Colonic mucosa (tissue), 4 donors: ENCODE data around the gene SQOR. TPM values are rescaled to one million over a fixed set of nuclear protein-coding genes. Genes with fewer than 3 reads are reported as not detected.

ENCODE experiments used
- DNase-seq: peaks from one replicate; pipeline ENCODE4 v3.0.0-alpha.2; 2020
- H3K27ac ChIP-seq: fragments of 200-600 bp; one replicate; pipeline ENCODE4 v1.8.0; 2021
- H3K27me3 ChIP-seq: fragments of 200-600 bp; one replicate; pipeline ENCODE4 v1.8.0; 2021
- H3K36me3 ChIP-seq: fragments of 200-600 bp; one replicate; pipeline ENCODE4 v1.8.0; 2021
- H3K4me1 ChIP-seq: fragments of 200-600 bp; one replicate; pipeline ENCODE4 v1.8.0; 2021; ENCODE audit warnings: mild to moderate bottlenecking
- H3K4me3 ChIP-seq: fragments of 200-600 bp; one replicate; pipeline ENCODE4 v1.8.0; 2021
- H3K9ac ChIP-seq, 2 donors: one replicate each; pipeline ENCODE4 v1.7.0; 2013; ENCODE audit warnings: control low read depth in 2 of 2, low read depth in 2 of 2, low read length in 2 of 2
- H3K9me3 ChIP-seq: fragments of 200-600 bp; one replicate; pipeline ENCODE4 v1.8.0; 2021
- intact Hi-C: fragments of 100-400 bp; cut with DNase I; formaldehyde crosslinking; loops from one replicate; pipeline ENCODE4 v1.14.1; 2022
- total RNA-seq, 2 donors: library from RNA; stranded (reverse); fragmentation: NEBNext Ultra II Directional in 1 of 2; extraction: Animal tissue kit (Norgen Biotek cat#: 25700) in 1 of 2; gene quantifications; one replicate each; pipeline ENCODE4 v1.2.1, GENCODE V29; 2021
- TF ChIP-seq, protein P1 (sequence below): fragments of 200-600 bp; IDR thresholded peaks from one replicate; pipeline ENCODE4 v1.8.0; 2022; ENCODE audit warnings: antibody characterized with exemption, mild to moderate bottlenecking
- donor health status: healthy.
- donor health status: DM: no; HTN: no; CAD: no.
- donor health status: DM: no; HTN: no; CAD: no.

SQOR gene
- total RNA-seq, 2 donors from 2014 or later = 308 to 500 TPM

DNA sequence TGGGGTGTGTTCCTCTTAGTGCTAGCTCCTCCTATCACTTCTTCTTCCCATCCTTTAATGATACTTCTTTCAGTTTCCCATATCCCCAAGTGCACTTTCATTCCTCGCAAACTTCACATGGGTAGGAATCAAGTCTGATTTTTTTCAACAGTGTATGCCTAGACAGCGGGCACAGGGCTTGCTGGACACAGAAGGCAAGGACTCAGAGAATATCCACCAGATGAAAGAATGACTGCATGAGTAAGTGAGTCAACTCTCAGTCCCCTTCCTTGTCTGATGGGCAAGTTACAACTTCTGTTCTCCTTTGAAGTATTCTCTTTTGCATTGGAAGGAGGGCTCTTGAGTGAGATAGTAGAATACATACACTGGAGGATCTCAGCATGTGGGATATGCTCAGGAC is 3.1 kb upstream of the SQOR start:
- H3K27me3 ChIP-seq = no peaks in the 10 kb centered on the region
- H3K4me1 ChIP-seq = no peaks in the 10 kb centered on the region
- intact Hi-C loops = no loop called here
- no peaks in the 10 kb centered on the region for H3K9me3 ChIP-seq
- H3K36me3 ChIP-seq = no peaks in the 10 kb centered on the region
- TF ChIP-seq, protein P1, sequence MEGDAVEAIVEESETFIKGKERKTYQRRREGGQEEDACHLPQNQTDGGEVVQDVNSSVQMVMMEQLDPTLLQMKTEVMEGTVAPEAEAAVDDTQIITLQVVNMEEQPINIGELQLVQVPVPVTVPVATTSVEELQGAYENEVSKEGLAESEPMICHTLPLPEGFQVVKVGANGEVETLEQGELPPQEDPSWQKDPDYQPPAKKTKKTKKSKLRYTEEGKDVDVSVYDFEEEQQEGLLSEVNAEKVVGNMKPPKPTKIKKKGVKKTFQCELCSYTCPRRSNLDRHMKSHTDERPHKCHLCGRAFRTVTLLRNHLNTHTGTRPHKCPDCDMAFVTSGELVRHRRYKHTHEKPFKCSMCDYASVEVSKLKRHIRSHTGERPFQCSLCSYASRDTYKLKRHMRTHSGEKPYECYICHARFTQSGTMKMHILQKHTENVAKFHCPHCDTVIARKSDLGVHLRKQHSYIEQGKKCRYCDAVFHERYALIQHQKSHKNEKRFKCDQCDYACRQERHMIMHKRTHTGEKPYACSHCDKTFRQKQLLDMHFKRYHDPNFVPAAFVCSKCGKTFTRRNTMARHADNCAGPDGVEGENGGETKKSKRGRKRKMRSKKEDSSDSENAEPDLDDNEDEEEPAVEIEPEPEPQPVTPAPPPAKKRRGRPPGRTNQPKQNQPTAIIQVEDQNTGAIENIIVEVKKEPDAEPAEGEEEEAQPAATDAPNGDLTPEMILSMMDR = no peak
- no peak overlapping the region for H3K4me3 ChIP-seq
- no peak for DNase-seq
- H3K9ac ChIP-seq = peak overlapping the region in 1 of 2 donors; percentile 43
- H3K27ac ChIP-seq = peak overlapping the region; percentile 61

DNA sequence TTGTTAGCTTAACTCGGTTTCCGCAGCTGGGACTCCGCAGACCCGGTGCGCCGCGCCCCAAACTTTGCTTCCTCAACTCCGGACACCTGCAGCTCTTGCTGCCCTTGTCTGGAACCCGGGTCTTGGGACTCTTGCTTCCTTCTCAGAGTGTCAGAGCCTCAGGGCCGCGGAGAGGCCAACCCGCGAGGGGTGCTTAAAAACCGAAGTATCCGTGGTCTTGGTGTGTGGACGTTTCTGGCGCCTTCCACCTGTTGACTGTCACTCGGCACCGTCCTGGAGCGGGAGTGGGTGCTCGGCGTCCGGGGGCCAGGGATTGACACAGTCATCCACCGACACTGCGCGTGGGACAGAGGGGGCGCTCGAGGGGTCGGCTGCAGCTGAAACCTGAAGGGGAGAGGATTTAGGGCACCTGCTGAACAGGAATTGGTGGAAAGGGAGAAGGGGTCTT is 386 bp downstream of the SQOR start:
- intact Hi-C loops = no loop called here
- peak overlapping the region; percentile 97 for H3K27ac ChIP-seq
- no peaks in the 10 kb centered on the region for H3K36me3 ChIP-seq
- peak overlapping the region; percentile 96 to 99 for H3K9ac ChIP-seq
- H3K4me1 ChIP-seq = peaks cover 5% of the 10 kb centered on the region
- H3K9me3 ChIP-seq = no peaks in the 10 kb centered on the region
- H3K4me3 ChIP-seq = peak overlapping the region; percentile 51
- no peaks in the 10 kb centered on the region for H3K27me3 ChIP-seq
- TF ChIP-seq, protein P1 = peak; percentile 46
- peak; percentile 83 for DNase-seq

DNA sequence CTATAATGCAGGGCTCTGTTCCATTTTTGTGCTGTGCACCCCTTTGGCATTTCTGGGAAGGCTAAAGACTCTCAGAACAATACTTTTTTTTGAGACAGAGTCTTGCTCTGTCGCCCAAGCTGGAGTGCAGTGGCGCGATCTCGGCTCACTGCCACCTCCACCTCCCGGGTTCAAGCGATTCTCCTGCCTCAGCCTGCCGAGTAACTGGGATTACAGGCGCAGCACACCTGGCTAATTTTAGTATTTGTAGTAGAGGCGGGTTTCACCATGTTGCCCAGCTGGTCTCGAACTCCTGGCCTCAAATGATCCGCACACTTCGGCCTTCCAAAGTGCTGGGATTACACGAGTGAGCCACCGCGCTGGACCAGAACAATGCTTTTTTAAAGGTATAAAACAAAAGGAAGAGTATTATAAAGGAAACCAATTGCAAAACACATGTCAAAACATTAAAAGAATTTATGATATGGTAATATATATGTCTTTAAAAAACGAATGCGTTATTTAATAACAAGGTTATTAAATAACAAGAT is 999 bp downstream of the SQOR start:
- Histone ChIP-seq H3K27ac (peak overlapping the region; percentile 97), H3K36me3 (no peaks in the 10 kb centered on the region), H3K9me3 (no peaks in the 10 kb centered on the region), H3K9ac (peak overlapping the region; percentile 96 to 99), H3K27me3 (no peaks in the 10 kb centered on the region), H3K4me1 (peaks cover 8% of the 10 kb centered on the region), H3K4me3 (peak overlapping the region; percentile 51)
- DNase-seq = no peak
- TF ChIP-seq, protein P1 = peak; percentile 1
- intact Hi-C loops = no loop called here

DNA sequence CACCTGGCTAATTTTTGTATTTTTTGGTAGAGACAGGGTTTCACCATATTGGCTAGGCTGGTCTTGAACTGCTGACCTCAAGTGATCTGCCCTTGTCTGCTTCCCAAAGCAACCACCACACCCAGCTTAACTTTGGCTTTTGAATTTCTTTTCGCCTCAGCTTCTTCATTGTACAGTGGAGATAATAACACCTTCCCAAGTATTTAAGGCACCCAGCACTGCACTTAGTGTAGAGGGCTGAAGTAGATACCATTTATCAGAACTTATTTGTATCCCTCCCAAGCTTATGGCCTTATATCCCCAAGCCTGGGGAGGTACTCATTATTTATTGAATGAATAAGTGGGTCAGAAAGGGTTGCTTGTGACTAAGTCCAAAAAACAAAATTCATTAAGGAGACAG is 2.3 kb downstream of the SQOR start:
- TF ChIP-seq, protein P1 = no peak
- no peaks in the 10 kb centered on the region for H3K27me3 ChIP-seq
- H3K27ac ChIP-seq = peak overlapping the region; percentile 97
- H3K9me3 ChIP-seq = no peaks in the 10 kb centered on the region
- H3K9ac ChIP-seq = peak overlapping the region; percentile 6 to 80
- no peaks in the 10 kb centered on the region for H3K36me3 ChIP-seq
- intact Hi-C loops = no loop called here
- DNase-seq = no peak
- H3K4me3 ChIP-seq = peak overlapping the region; percentile 51
- H3K4me1 ChIP-seq = peaks cover 15% of the 10 kb centered on the region

DNA sequence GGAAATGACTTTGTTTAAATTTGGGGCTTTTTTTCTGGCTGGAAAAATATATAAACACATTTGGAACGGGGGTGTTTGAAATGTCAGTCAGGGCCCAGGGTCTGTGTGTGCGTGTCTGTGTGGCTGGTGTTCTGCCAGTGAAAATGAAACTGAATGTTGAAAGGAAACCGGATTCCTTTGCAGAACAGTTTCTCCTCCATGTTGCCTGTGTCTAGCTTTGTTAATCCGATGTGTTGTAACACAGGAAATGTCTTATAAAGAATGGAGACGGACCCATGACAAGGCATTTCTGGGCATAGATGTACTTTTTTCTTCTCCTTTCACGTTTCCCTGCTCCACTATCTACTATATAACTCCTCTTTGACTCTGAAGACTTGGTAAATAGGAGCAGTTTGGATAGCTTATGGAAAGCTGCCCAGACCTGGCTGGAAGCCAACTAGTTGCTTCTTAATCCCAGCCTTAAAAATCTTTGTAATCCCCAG is 2.8 kb downstream of the SQOR start:
- peak overlapping the region; percentile 97 for H3K27ac ChIP-seq
- peak; percentile 76 for DNase-seq
- peaks cover 15% of the 10 kb centered on the region for H3K4me1 ChIP-seq
- H3K9ac ChIP-seq = peak overlapping the region; percentile 33 to 80
- intact Hi-C loops = no loop called here
- H3K36me3 ChIP-seq = no peaks in the 10 kb centered on the region
- TF ChIP-seq, protein P1 = no peak
- no peaks in the 10 kb centered on the region for H3K27me3 ChIP-seq
- H3K9me3 ChIP-seq = no peaks in the 10 kb centered on the region
- H3K4me3 ChIP-seq = peak overlapping the region; percentile 51
